Stomach smooth muscle (tissue), 2 donors: ENCODE results near the gene ANKRD34A.

Source experiments
- H3K27ac ChIP-seq: one replicate; pipeline ENCODE4 v1.7.0; 2013; ENCODE audit warnings: mild to moderate bottlenecking, low read length, inconsistent platforms
- H3K27me3 ChIP-seq, 2 donors: one replicate each; pipeline ENCODE4 v1.7.0; 2013; ENCODE audit warnings: low read length in 2 of 2; ENCODE audit not compliant: insufficient read depth in 2 of 2, control insufficient read depth in 1 of 2
- H3K36me3 ChIP-seq, 2 donors: one replicate each; pipeline ENCODE4 v1.7.0; 2013; ENCODE audit warnings: low read length in 2 of 2; ENCODE audit not compliant: control insufficient read depth in 2 of 2, insufficient read depth in 2 of 2
- H3K4me1 ChIP-seq: one replicate; pipeline ENCODE4 v1.7.0; 2013; ENCODE audit warnings: low read length; ENCODE audit not compliant: control insufficient read depth, insufficient read depth
- H3K4me3 ChIP-seq, 2 donors: one replicate each; pipeline ENCODE4 v1.7.0; 2013; ENCODE audit warnings: low read length in 2 of 2
- H3K9ac ChIP-seq, 2 donors: one replicate each; pipeline ENCODE4 v1.7.0; 2013; ENCODE audit warnings: low read length in 2 of 2, mild to moderate bottlenecking in 1 of 2
- H3K9me3 ChIP-seq, 2 donors: one replicate each; pipeline ENCODE4 v1.7.0; 2013; ENCODE audit warnings: low read length in 2 of 2; ENCODE audit not compliant: control insufficient read depth in 2 of 2
- donor health status: healthy.
- donor health status: Pancreatic carcinoma.

The ANKRD34A gene

GRCh38 chr1:145963265-145964019, 933 bp downstream of the ANKRD34A start:
- H3K27ac ChIP-seq = peak overlapping the region; percentile 74
- peak overlapping the region; percentile 88 for H3K4me3 ChIP-seq
- H3K9ac ChIP-seq = peak overlapping the region; percentile 88 to 89
- no peaks in the 10 kb centered on the region for H3K36me3 ChIP-seq
- H3K4me1 ChIP-seq = peaks cover 41% of the 10 kb centered on the region
- peaks cover 0 to 6% of the 10 kb centered on the region in 2 donors for H3K9me3 ChIP-seq
- no peaks in the 10 kb centered on the region for H3K27me3 ChIP-seq

GRCh38 chr1:145962157-145963102, 1.9 kb downstream of the ANKRD34A start:
- peak overlapping the region; percentile 88 to 92 for H3K4me3 ChIP-seq
- peaks cover 0 to 4% of the 10 kb centered on the region in 2 donors for H3K9me3 ChIP-seq
- peak overlapping the region; percentile 80 to 89 for H3K9ac ChIP-seq
- peak overlapping the region; percentile 92 for H3K27ac ChIP-seq
- H3K4me1 ChIP-seq = peaks cover 46% of the 10 kb centered on the region
- no peaks in the 10 kb centered on the region for H3K36me3 ChIP-seq
- H3K27me3 ChIP-seq = no peaks in the 10 kb centered on the region

GRCh38 chr1:145961425-145962156, 2.8 kb downstream of the ANKRD34A start:
- peak overlapping the region; percentile 80 to 89 for H3K9ac ChIP-seq
- peak overlapping the region; percentile 92 for H3K27ac ChIP-seq
- H3K4me1 ChIP-seq = peaks cover 47% of the 10 kb centered on the region
- H3K4me3 ChIP-seq = peak overlapping the region; percentile 86 to 92
- H3K27me3 ChIP-seq = no peaks in the 10 kb centered on the region
- no peaks in the 10 kb centered on the region for H3K9me3 ChIP-seq
- no peaks in the 10 kb centered on the region for H3K36me3 ChIP-seq

GRCh38 chr1:145961109-145961424, 3.3 kb downstream of the ANKRD34A start:
- H3K4me1 ChIP-seq = peaks cover 52% of the 10 kb centered on the region
- peak overlapping the region; percentile 86 to 92 for H3K4me3 ChIP-seq
- H3K9ac ChIP-seq = peak overlapping the region; percentile 80 to 89
- H3K27me3 ChIP-seq = no peaks in the 10 kb centered on the region
- peak overlapping the region; percentile 92 for H3K27ac ChIP-seq
- no peaks in the 10 kb centered on the region for H3K36me3 ChIP-seq
- H3K9me3 ChIP-seq = no peaks in the 10 kb centered on the region

GRCh38 chr1:145960468-145961108, 3.8 kb downstream of the ANKRD34A start:
- Histone ChIP-seq H3K36me3 (no peaks in the 10 kb centered on the region), H3K27ac (peak overlapping the region; percentile 92), H3K4me1 (peaks cover 55% of the 10 kb centered on the region), H3K27me3 (no peaks in the 10 kb centered on the region), H3K9me3 (no peaks in the 10 kb centered on the region), H3K4me3 (peak overlapping the region; percentile 86 to 92), H3K9ac (peak overlapping the region; percentile 80 to 89)

DNA sequence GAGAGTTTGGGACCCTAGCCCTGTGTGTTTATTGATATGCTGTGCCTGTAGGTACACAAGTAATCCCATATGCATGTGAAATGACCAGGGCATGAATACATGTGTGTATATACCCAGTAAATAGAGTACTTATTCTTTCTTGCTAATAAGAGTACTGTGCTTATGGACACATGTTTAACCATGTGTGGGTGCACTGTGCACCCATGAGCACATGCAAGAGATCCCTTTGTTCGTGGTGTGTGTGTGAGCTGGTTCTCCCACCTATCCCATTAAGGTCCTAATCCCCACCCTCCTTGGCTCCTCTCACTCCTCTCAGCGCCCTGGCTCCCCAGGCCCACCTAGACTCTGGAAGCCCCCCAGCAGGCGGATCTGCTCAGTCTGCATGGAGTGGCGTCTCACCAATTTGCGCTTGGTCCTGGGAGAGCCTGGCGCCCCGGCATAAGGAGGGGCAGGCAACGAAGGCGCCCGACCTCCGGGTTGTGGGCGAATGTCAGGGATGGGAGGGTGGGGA, 4.4 kb downstream of the ANKRD34A start:
- Histone ChIP-seq H3K4me1 (peaks cover 59% of the 10 kb centered on the region), H3K27me3 (no peaks in the 10 kb centered on the region), H3K36me3 (no peaks in the 10 kb centered on the region), H3K9me3 (no peaks in the 10 kb centered on the region), H3K27ac (peak overlapping the region; percentile 92), H3K9ac (peak overlapping the region; percentile 29 to 80), H3K4me3 (peak overlapping the region; percentile 86 to 92)

DNA sequence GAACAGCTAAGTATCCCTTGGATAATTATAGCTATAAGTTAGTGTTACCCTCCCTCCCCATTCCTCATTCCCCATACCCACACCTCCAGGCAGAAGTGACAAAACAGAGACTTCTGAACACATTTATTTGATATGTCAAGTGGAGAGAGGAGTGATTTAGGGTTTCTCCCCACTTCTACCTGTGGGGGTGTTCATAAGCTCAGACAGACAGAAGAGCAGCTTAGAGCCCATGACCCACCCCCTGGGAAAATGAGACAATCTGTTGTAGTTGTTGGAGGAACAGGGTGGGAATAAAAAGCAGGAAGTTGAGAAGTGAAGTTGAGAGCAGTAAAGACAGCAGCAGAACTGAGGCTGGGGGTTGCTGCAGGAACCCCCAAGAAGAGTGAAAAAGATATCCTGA, 5.0 kb downstream of the ANKRD34A start:
- no peaks in the 10 kb centered on the region for H3K36me3 ChIP-seq
- no peaks in the 10 kb centered on the region for H3K9me3 ChIP-seq
- no peak overlapping the region for H3K4me3 ChIP-seq
- H3K27ac ChIP-seq = peak overlapping the region; percentile 92
- H3K4me1 ChIP-seq = peaks cover 60% of the 10 kb centered on the region
- no peaks in the 10 kb centered on the region for H3K27me3 ChIP-seq
- no peak overlapping the region for H3K9ac ChIP-seq

- Histone ChIP-seq H3K9ac (no peak overlapping the region), H3K9me3 (no peaks in the 10 kb centered on the region), H3K4me3 (peak overlapping the region in 1 of 2 donors; percentile 86), H3K4me1 (peaks cover 61% of the 10 kb centered on the region), H3K27me3 (no peaks in the 10 kb centered on the region), H3K27ac (peak overlapping the region; percentile 92), H3K36me3 (no peaks in the 10 kb centered on the region)
Observed at GRCh38 chr1:145958734-145959133, 5.6 kb downstream of the ANKRD34A start.

GRCh38 chr1:145957443-145958319, 6.7 kb downstream of the ANKRD34A start, which contains the start of gene LIX1L:
Gene LIX1L, minus strand, starts transcription at chr1:145958017. Its CDS starts 90 bp downstream, at chr1:145957927.
- Histone ChIP-seq H3K4me1 (peaks cover 53% of the 10 kb centered on the region), H3K9me3 (no peaks in the 10 kb centered on the region), H3K9ac (peak within 1 kb of the TSS; percentile 84), H3K36me3 (no peaks in the 10 kb centered on the region), H3K27me3 (no peaks in the 10 kb centered on the region), H3K4me3 (peak within 1 kb of the TSS; percentile 63 to 86), H3K27ac (peak within 1 kb of the TSS; percentile 92)
